HG03045 (cell line): ENCODE results near the gene MUC4.

Experiments used
- ATAC-seq: cut with Tn5 transposase; IDR thresholded peaks from one replicate; pipeline ENCODE4 v1.9.1; 2021; ENCODE audit warnings: mild to moderate bottlenecking, moderate library complexity; ENCODE audit not compliant: unreplicated experiment

The MUC4 gene, protein sequence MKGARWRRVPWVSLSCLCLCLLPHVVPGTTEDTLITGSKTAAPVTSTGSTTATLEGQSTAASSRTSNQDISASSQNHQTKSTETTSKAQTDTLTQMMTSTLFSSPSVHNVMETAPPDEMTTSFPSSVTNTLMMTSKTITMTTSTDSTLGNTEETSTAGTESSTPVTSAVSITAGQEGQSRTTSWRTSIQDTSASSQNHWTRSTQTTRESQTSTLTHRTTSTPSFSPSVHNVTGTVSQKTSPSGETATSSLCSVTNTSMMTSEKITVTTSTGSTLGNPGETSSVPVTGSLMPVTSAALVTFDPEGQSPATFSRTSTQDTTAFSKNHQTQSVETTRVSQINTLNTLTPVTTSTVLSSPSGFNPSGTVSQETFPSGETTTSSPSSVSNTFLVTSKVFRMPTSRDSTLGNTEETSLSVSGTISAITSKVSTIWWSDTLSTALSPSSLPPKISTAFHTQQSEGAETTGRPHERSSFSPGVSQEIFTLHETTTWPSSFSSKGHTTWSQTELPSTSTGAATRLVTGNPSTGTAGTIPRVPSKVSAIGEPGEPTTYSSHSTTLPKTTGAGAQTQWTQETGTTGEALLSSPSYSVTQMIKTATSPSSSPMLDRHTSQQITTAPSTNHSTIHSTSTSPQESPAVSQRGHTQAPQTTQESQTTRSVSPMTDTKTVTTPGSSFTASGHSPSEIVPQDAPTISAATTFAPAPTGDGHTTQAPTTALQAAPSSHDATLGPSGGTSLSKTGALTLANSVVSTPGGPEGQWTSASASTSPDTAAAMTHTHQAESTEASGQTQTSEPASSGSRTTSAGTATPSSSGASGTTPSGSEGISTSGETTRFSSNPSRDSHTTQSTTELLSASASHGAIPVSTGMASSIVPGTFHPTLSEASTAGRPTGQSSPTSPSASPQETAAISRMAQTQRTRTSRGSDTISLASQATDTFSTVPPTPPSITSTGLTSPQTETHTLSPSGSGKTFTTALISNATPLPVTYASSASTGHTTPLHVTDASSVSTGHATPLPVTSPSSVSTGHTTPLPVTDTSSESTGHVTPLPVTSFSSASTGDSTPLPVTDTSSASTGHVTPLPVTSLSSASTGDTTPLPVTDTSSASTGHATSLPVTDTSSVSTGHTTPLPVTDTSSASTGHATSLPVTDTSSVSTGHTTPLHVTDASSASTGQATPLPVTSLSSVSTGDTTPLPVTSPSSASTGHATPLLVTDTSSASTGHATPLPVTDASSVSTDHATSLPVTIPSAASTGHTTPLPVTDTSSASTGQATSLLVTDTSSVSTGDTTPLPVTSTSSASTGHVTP (N-terminal part only)

DNA sequence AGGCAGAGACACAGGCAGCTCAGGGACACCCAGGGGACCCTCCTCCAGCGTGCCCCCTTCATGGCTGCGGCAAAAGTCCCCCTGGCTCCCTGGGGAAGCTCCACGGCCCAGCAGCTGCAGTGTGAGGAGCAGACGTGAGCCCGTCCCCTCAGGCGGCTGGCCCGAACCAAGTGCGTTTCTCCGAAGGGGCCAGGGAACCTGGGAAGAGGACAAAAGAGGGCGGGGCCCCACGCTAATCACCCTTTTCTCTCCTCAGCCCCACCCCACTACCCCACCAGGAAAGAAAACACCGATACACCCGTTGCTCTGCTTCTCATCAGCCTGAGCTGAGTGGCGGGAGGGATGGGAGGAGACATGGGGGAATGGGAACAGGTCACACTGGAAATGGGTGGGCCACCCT, at the start of gene MUC4:
TSS of gene MUC4 (minus strand) at position 174 of the 400 bp plus-strand sequence. CDS start at position 62, 112 bp downstream.
- no peak for ATAC-seq

DNA sequence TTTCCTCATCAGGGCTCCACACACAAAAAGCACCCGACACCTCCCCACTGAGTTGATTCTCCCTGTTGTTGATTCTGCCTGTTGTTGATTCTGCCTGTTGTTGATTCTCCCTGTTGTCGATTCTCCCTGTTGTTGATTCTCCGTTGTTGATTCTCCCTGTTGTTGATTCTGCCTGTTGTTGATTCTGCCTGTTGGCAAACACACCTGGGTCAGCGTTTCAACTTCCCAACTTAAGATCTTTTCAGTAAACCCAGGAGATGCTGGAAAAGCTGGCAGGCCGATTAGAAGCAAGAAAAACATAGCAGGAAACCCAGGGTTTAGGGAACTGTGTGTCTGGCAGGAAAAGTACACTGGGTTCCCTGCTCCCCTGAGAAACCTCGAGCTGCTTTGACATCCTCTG, 48.7 kb upstream of the MUC4 start:
- no peak for ATAC-seq

DNA sequence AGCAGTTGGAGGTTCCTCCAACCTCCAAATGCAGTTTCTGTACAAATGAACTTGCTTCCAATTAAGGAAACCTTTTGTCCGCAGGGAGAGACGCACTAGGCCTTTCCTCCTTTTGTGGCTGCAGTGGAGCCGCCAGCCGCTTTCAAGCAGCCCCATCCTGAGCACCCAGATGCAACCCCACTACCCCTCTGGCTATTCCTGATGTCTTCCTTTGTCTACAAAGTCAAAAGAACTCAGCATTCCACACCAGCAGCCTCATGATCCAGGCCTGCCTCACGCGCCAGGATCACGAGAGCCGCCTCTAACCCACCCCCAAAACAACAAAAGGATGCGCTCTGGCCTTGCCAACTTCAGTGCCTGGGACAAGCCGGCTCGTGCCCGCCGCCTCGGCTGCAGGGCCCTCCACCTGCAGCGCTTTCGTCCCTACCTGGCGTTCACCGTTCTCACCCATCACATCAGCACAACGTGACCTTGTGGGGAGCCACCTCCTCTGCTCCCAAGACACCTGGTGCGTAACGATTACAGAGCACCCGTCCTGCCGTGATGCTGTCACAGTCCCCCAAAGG, 48.2 kb upstream of the MUC4 start:
- ATAC-seq = no peak

DNA sequence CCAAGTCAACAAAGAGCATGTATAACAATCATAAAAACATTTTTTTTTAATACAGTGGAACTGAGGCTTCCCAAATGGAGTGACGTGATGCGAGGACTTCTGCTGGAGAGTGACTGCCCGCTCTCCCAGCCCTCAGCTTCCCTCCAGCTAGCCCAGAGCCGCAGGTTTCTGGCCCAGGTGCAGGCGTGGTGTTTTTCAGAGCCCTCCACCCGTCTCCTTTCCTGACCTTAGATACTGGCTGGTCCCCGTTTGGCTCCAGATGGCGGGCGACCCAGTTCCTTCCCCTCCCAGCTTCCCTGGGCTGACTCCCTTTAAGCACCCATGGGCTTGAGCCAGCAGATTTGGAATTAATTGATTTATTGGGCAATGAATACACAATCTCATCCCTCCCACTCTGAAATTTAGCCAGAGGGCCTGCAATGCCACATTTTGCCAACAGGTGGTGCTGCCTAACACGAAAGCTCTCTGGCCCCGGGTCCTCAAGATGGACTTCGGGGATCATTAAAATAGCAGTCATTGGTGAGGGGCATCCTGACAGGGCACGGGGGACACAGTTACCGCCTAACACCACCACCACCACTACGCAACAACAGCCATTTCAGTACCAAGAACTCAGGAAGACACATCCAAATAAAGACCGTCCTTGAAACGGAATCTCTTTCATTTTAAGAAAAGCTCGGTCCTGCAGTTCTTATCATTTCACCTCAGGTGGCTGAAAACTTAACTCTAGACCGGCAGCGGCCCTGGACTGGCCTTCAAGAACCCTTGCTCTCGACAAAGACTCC, 47.5 kb upstream of the MUC4 start:
- ATAC-seq = no peak

DNA sequence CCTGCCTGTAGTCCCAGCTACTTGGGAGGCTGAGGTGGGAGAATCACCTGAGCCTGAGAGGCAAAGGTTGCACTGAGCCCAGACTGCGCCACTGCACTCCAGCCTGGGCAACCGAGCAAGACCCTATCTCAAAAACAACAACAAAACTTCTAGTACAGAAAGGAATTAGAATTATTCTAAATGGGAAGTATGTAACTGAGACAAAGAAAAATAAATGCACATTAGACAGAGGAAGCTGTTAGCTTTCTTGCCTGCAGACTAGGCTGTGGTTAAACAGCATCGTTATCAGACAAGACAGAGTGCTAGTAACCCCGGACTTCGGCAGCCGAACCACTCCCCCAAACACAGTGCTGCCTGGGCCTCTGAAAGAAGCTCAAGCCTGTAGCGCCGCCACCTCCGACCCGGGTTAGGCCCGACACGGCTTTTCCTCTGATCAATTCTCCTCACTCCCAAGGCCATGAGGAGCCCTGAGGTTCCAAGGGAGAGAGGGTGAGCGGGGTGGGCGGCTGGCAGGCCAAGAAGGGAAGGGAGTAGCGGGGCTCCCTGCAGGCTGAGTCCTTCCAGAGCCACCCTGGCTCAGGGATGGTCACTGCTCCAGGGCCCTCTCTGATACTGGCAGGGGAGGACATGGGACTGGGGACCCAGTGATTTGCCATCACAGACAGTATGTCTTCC, 44.8 kb upstream of the MUC4 start:
- ATAC-seq = no peak

DNA sequence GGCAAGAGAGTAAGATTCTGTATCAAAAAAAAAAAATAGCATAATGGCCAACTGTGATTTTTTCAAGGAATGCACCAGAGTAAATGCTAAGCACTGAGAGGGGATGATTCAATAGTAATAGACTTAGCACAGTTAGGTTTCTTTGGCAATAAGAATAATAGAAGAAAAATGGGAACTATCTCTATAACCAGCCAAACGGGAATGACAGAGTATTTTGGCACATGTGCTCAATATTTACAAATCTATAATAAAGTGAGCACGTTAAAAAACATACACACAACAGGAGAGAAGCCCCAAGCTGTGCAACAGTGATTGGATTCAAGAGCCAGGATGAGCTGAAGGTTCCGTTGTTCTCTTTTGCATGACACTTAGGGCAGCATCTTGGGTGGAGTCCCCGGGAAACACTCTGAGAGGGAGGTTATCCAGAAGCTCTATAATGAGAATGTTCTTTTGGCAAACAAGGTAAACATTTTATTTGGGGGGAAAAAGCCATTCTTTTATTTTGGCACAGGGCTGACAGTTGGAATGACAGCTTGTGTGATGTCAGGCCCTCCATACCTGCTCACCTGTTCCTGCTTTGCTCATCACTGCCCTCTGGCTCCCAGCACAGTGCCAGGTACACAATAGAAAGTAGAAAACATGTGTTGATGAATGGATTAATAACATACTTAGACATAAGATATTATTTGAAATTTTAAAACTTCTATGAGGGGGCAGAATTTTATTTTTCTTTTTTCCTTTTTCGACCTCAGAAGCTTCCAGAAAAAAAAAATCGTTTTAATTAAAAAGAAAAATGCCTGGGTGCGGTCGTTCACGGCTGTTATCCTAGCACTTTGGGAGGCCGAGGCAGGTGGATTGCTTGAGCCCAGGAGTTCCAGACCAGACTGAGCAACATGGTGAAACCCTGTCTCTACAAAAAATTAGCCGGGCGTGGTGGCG, 44.0 kb upstream of the MUC4 start:
- no peak for ATAC-seq

DNA sequence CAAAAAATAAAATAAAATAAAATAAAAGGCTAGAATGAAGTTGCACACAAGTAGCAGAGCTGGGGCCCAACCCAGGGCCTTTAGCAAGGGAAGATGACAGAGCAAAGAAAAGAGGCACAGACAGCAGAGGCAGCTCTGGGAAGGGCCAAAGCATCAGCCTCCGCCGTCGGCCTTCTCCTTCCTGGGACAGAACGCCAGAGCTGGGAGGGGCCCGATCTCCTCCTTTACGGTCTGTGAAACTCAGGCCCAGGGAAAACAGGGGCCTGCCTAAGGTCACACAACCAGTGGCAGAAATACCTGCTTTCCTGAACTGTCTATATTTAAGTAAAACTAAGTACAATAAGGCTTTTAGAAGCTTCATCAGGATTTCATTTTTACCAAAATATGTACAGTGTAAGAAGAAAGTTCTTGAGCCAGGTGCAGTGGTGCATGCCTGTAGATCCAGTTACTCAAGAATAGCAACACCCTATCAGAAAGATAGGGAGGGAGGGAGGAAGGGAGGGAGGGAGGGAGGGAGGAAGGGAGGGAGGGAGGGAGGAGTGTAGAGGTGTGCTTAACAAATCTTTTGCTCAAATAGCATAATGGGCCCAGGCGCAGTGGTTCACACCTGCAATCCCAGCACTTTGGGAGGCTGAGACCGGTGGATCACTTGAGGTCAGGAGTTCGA, 43.0 kb upstream of the MUC4 start:
- no peak for ATAC-seq

DNA sequence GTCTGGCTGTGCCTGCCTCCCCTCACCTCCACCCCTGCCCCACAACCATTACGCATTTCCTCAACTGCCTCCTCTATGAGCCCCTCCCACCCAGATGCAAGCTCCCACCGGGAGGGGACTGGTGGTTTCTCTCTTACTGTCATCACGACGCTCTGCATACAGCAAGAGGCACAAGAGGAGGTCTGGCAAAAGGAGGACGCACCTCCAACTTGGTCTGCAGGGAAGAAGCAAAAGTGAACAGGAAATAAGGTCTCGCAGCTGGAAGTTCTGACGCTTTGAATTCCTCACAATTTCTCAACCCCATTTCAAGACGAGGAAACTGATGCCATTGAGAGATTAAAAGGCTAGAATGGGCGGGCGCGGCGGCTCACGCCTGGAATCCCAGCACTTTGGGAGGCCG, 42.3 kb upstream of the MUC4 start:
- no peak for ATAC-seq

DNA sequence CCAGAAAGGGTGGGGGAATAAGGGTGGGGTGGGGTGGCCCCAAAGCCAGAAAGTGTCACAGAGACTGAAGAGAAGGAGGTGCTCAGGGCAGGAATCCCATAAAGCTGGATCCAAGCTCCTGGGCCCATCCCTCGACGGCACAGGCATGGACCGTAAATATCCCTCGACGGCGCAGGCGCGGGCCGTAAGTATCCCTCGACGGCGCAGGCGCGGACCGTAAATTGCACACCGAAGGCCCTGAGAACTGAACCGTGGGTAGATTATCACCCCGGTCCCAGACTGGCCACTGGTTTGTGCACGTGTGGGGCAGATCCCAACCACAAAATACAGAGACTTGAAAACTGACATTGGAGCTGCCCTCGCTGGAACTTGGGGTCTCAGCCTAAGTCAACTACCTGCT, 41.3 kb upstream of the MUC4 start:
- ATAC-seq = no peak

DNA sequence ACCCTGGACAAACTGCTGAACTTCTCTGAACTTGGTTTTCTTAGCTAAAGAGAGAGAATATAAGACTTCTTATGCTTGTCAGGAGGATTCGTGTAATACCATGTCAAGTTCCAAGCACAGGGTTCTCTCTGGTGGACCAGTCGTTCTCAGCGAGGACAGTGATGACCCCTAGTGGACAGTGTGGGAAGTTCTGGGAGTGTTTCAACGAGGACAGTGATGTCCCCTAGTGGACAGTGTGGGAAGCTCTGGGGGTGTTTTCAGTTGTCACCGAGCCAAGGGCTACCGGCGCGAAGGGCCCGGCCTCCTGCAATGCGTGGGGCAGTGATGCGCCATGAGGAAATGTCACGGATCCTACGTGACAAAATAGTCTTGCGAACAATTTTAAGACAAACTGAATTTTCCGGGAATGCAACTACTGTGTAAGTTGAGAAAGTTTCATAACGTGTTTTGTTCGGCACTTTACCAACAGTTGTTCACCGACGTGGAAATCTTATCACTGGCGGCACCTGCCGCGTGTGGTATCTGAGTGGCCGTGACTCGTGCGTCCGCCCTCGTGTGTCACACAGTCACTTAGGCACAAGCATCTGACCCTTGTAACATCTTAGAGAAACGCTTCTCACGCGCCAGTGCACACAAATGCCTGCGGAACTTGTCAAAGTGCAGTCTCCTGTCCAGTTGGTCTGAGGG, 39.3 kb upstream of the MUC4 start:
- ATAC-seq = peak; percentile 84

DNA sequence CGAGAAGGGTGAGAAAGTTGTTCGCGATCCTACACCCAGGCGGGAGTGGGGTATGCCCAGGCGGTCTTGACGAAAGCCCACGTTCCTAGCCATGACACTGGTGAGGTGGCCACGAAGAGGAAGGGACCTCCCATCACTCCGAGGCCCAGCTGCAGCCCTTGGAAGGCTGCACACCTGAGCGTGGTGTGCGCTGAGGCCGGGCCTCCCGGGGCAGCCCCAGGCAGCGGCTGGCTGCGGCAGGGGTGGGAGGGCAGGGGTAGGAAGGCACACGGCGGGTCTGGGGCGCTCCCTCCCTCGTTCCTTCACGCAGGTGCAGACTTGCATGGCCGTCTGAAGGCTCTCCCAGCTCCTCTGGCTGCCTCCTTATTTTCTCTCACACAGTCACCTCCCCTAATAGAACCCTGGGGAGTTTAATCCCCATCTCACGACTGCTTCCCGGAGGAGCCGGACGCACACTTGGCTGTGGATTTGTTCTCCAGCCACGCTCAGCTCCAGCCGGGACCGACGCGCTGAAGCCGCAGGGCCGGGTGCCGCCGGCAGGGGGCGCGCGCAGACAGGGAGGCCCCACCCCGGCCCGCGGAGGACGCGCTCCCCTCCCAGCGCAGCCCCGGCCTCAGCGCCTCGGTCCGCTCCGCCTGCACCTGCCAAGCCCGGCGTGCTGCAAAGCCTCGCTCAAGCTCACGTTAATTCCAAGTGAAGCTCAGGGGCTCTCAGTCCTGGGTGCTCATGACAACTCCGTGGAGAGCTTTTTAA, 37.8 kb upstream of the MUC4 start:
- no peak for ATAC-seq

DNA sequence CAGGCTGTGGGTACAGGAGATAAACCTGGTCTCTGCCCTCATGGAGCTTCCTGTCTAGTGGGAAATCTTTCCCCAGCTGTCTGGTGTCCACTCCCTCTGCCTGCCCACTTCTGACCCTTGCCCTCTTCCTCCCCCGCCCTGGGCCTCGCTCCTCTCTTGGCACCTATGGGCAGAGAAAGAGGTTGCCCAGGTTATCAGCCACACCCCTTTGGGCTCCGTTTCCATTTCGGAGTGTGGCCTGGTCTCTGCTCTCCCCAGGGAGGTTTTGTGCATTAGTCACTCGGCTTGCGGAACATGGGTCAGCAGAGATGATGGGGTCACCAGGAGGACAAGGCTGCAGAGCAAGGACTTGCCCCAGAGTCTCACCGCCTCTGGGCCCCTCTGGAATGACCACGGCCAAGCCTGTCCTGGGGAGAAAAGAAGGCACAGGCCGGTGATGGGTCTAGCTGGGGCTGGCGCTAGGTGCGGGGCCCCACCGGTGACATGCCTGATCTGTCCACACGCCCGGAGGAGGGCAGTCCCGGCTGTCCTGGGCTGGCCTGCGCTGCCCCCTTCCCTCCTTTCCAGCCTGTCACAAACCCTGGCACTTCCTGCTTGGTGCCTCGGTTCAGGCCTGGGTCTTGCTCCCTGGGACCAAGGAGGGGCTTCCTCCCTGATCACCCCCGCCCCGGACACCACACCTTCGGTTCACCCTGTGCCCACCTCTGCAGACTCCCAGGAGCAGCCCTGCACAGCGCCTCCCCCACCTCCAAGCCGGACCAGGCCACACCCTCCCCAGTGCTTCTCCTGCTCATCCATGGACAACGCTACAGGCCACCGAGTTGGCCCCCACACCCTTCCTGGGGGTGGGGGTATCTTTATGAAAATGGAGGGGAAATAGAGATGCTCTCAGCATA, 35.6 kb upstream of the MUC4 start:
- ATAC-seq = no peak

DNA sequence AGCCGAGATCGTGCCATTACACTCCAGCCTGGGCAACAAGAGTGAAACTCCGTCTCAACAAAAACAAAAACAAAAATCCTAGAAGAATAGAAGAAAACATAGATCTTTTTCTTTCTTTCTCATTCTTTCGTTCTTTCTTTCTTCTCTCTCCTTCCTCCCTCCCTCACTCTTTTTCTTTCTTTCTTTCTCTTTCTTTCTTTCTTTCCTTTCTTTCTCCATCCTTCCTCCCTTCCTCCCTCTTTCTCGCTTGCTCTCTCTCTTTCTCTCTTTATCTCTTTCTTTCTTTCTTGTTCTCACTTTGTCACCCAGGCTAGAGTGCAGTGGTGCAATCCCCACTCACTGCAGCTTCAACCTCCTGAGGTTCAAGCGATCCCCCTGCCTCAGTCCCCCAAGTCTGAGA, 33.8 kb upstream of the MUC4 start:
- ATAC-seq = no peak

DNA sequence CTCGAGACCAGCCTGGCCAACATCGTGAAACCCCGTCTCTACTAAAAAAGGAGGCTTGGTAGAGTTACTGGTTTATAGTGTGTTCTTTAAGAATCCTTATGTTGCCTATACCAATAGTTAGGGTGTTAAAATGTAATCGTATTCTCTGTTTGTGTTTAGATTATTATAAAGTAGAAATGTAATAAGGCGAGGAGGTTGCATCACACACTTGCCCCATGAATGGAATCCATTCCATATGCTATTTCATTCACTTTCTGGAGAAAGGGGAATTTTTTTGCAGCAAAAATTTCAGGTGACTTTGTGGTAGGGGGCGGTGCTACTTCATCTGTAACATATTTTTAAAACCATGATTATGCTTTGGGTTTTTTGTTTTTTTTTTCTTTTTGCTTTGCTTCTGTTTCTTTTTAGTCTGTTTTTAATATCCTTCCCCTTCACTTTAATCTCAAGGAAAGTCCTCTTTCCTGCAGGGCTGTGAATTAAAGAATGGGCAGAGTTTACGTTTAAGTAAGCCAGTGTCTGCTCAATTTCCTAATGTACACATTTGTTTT, 33.0 kb upstream of the MUC4 start:
- no peak for ATAC-seq

DNA sequence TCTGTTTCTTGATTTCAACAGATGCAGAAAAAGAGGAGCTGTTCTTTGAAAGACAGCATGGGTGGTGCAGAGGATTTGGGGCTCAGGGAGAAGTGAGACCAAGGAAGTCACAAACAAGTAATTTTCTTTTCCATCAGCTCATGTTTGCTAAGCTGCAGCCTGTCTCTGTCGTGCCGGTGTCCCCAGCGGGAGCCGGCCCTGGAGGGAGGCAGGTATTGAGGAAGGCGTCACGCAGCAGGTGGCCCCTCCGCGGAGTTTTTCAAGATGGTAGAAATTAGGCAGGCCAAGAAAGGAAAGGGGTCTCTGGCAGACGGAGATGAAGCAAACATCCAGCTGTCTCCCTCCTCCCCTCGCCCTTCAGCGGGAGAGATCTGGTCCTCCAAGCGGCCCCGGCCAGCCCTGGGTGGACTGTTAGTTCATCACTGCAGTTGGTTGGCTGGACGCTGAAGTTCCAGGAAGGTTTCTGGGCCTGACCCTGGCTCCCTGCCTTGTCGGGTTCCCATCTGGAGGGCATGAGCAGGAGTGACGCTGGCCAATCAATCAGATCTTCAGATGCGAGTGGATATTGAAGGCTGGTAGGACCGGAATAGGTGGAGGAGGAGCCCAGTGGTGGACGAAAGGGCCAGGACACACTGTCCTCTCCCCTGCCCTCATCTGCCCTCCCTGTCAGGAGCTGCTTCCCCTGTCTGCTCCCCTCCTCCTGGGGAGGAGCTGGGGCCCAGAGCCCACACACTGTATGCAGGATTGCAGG, 27.7 kb upstream of the MUC4 start:
- ATAC-seq = no peak
